ENCODE results near the gene PTPRN2.

The PTPRN2 gene

GRCh38 chr7:157523766-157524421, 1063.7 kb downstream of the PTPRN2 start:
- Histone ChIP-seq H3K36me3 (ENCODE audit: insufficient read depth, low read length) (no peaks in the 10 kb centered on the region), H3K27me3 (ENCODE audit: control insufficient read depth, insufficient read depth, low read length) (no peaks in the 10 kb centered on the region), H3K4me2 (ENCODE audit: low read length) (no peak overlapping the region), H3K9me3 (replicated peaks; ENCODE audit: low read length) (no peaks in the 10 kb centered on the region), H3K4me1 (ENCODE audit: control insufficient read depth, insufficient read depth, low read length) (no peaks in the 10 kb centered on the region), H3K4me3 (ENCODE audit: low read length) (no peak overlapping the region), H3K9ac (ENCODE audit: low read depth, low read length) (no peak overlapping the region)

DNA sequence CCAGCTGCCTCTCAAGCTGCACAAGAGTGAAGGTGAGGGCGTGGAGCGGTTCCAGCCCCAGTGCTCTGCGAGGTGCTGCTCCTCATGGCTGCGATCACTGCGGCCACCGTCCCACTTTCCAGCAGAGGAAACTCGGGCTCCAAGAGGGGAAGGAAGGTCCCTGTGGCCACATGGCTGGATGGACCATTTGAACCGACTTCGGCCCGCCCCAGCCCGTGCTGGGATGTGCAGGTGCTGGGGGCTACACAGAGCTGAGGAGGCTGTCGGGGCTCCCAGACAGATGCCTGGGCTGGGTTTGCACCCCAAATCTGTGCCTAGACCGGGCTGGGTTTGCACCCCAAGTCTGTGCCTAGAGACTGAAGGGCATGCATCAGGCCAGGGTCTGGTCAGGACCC, 1064.3 kb downstream of the PTPRN2 start:
- Histone ChIP-seq H3K36me3 (ENCODE audit: insufficient read depth, low read length) (no peaks in the 10 kb centered on the region), H3K9me3 (replicated peaks; ENCODE audit: low read length) (peaks cover 5% of the 10 kb centered on the region), H3K4me3 (ENCODE audit: low read length) (no peak overlapping the region), H3K27me3 (ENCODE audit: control insufficient read depth, insufficient read depth, low read length) (no peaks in the 10 kb centered on the region), H3K4me2 (ENCODE audit: low read length) (no peak overlapping the region), H3K4me1 (ENCODE audit: control insufficient read depth, insufficient read depth, low read length) (no peaks in the 10 kb centered on the region), H3K9ac (ENCODE audit: low read depth, low read length) (no peak overlapping the region)

GRCh38 chr7:157522954-157523353, 1064.7 kb downstream of the PTPRN2 start:
- H3K27me3 ChIP-seq (ENCODE audit: control insufficient read depth, insufficient read depth, low read length): no peaks in the 10 kb centered on the region
- H3K9ac ChIP-seq (ENCODE audit: low read depth, low read length): no peak overlapping the region
- peaks cover 5% of the 10 kb centered on the region for H3K9me3 ChIP-seq (replicated peaks; ENCODE audit: low read length)
- no peak overlapping the region for H3K4me2 ChIP-seq (ENCODE audit: low read length)
- H3K4me1 ChIP-seq (ENCODE audit: control insufficient read depth, insufficient read depth, low read length): no peaks in the 10 kb centered on the region
- H3K36me3 ChIP-seq (ENCODE audit: insufficient read depth, low read length): no peaks in the 10 kb centered on the region
- H3K4me3 ChIP-seq (ENCODE audit: low read length): no peak overlapping the region

DNA sequence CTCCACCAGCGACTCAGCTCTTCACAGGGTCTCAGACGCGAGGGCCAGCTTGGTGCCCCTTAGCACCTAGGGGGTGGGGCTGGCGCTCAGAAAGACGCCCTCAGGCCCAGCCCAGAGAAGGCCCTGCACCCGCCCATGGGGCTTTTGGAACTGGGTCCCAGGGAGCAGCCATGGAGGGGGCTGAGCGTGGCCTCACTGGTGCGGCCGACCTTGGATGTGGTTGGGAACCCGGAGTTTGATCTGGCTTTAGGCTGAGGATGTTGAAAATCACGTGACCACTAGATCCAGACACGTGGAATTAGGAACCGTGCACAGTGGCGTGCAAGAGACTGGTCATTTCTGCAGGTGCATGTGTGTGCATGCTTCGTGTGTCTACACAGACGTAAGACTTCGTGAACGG, 1065.4 kb downstream of the PTPRN2 start:
- no peaks in the 10 kb centered on the region for H3K4me1 ChIP-seq (ENCODE audit: control insufficient read depth, insufficient read depth, low read length)
- no peak overlapping the region for H3K4me3 ChIP-seq (ENCODE audit: low read length)
- H3K4me2 ChIP-seq (ENCODE audit: low read length): no peak overlapping the region
- H3K9me3 ChIP-seq (replicated peaks; ENCODE audit: low read length): peaks cover 5% of the 10 kb centered on the region
- no peaks in the 10 kb centered on the region for H3K27me3 ChIP-seq (ENCODE audit: control insufficient read depth, insufficient read depth, low read length)
- H3K36me3 ChIP-seq (ENCODE audit: insufficient read depth, low read length): no peaks in the 10 kb centered on the region
- H3K9ac ChIP-seq (ENCODE audit: low read depth, low read length): no peak overlapping the region

- H3K4me3 ChIP-seq (ENCODE audit: low read length): no peak overlapping the region
- no peaks in the 10 kb centered on the region for H3K27me3 ChIP-seq (ENCODE audit: control insufficient read depth, insufficient read depth, low read length)
- H3K9ac ChIP-seq (ENCODE audit: low read depth, low read length): no peak overlapping the region
These were observed 1065.9 kb downstream of the PTPRN2 start for GRCh38 chr7:157521752-157522151.

DNA sequence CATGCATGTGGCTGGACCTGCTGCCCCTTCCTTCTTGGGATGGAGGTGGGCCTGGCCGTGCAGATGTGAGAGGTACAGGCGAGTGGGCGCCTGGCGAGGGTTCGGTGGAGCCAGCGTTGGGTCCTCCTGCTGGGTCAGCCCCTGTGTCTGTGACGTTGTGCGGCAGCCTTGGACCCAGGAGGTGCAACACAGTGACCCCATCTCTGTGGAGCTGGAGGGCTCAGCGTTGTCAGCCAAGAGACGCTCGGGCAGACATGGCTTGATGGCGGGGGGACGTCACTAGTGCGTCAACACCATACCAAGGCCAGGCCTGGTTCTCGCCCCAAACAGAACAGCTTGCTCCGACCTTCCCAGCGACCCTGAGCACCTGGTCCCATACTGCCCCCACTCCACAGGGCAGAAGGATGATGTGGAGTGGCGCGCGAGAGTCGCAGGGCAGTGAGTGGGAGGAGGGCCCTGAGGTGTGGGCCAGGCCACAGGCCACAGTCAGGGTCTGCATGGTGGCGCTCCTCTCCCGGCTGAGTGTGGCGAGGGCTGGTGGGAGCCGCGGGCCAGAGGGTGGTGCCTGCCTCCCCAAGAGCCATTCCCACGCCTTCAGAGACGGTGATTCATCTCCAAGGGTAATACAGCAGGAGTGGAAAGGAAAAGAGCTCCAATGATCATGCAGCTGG, 1066.4 kb downstream of the PTPRN2 start:
- H3K36me3 ChIP-seq (ENCODE audit: insufficient read depth, low read length): no peaks in the 10 kb centered on the region
- H3K9ac ChIP-seq (ENCODE audit: low read depth, low read length): no peak overlapping the region
- H3K4me2 ChIP-seq (ENCODE audit: low read length): no peak overlapping the region
- H3K4me1 ChIP-seq (ENCODE audit: control insufficient read depth, insufficient read depth, low read length): no peaks in the 10 kb centered on the region
- H3K4me3 ChIP-seq (ENCODE audit: low read length): no peak overlapping the region
- H3K9me3 ChIP-seq (replicated peaks; ENCODE audit: low read length): peaks cover 5% of the 10 kb centered on the region
- no peaks in the 10 kb centered on the region for H3K27me3 ChIP-seq (ENCODE audit: control insufficient read depth, insufficient read depth, low read length)

More at GRCh38 chr7:157521752-157522151, 1065.9 kb downstream of the PTPRN2 start:
- Histone ChIP-seq H3K9me3 (replicated peaks; ENCODE audit: low read length) (peaks cover 5% of the 10 kb centered on the region), H3K4me1 (ENCODE audit: control insufficient read depth, insufficient read depth, low read length) (no peaks in the 10 kb centered on the region), H3K4me2 (ENCODE audit: low read length) (no peak overlapping the region), H3K36me3 (ENCODE audit: insufficient read depth, low read length) (no peaks in the 10 kb centered on the region)

DNA sequence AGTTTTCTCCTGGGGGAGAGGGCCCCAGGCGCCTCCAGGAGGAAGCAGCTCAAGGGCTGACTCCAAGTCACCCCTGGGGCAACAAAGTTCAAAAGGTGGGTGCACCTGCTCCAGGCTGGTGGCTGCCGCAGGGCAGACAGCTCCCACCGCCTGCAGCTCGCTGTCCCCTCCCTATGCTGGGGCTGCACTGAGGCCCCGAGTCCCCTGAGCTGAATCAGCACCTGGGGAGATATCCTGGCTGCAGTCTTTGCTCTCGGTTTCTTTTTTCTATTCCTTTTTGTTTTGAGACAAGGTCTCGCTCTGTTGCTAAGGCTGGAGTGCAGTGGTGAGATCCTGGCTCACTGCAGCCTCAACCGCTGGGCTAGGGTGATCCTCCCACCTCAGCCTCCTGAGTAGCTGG, 1067.4 kb downstream of the PTPRN2 start:
- no peak overlapping the region for H3K4me2 ChIP-seq (ENCODE audit: low read length)
- H3K36me3 ChIP-seq (ENCODE audit: insufficient read depth, low read length): no peaks in the 10 kb centered on the region
- H3K27me3 ChIP-seq (ENCODE audit: control insufficient read depth, insufficient read depth, low read length): no peaks in the 10 kb centered on the region
- H3K4me3 ChIP-seq (ENCODE audit: low read length): no peak overlapping the region
- H3K4me1 ChIP-seq (ENCODE audit: control insufficient read depth, insufficient read depth, low read length): no peaks in the 10 kb centered on the region
- H3K9ac ChIP-seq (ENCODE audit: low read depth, low read length): no peak overlapping the region
- peaks cover 5% of the 10 kb centered on the region for H3K9me3 ChIP-seq (replicated peaks; ENCODE audit: low read length)

DNA sequence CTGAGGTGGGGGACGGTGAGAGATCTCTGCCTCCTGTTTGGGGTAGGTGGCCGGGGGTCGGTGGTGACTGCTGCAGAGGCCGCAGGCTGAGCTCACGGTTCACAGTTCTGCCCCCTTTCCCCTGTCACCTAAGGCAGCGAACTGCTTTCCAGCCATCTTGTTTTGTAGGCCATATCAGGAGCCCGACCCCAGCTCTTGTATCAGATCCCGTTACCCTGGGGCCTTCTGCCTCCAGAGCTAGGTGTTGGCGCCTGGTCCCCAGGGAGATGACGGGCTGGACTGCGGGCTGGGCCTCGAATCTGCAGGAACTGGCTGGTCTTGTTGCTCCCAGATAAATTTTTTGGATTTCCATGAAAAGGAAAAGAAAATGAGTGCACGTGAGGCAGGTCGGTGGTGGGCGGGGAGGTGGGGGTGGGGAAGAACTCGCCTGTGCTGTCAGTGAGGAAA, 1067.8 kb downstream of the PTPRN2 start:
- Histone ChIP-seq H3K4me3 (ENCODE audit: low read length) (no peak overlapping the region), H3K27me3 (ENCODE audit: control insufficient read depth, insufficient read depth, low read length) (no peaks in the 10 kb centered on the region), H3K9ac (ENCODE audit: low read depth, low read length) (no peak overlapping the region), H3K4me1 (ENCODE audit: control insufficient read depth, insufficient read depth, low read length) (no peaks in the 10 kb centered on the region), H3K9me3 (replicated peaks; ENCODE audit: low read length) (peaks cover 5% of the 10 kb centered on the region), H3K36me3 (ENCODE audit: insufficient read depth, low read length) (no peaks in the 10 kb centered on the region), H3K4me2 (ENCODE audit: low read length) (no peak overlapping the region)

- Histone ChIP-seq H3K4me2 (ENCODE audit: low read length) (no peak overlapping the region), H3K4me3 (ENCODE audit: low read length) (no peak overlapping the region), H3K36me3 (ENCODE audit: insufficient read depth, low read length) (no peaks in the 10 kb centered on the region), H3K4me1 (ENCODE audit: control insufficient read depth, insufficient read depth, low read length) (no peaks in the 10 kb centered on the region), H3K27me3 (ENCODE audit: control insufficient read depth, insufficient read depth, low read length) (no peaks in the 10 kb centered on the region), H3K9me3 (replicated peaks; ENCODE audit: low read length) (peaks cover 5% of the 10 kb centered on the region), H3K9ac (ENCODE audit: low read depth, low read length) (no peak overlapping the region)
These were observed 1068.4 kb downstream of the PTPRN2 start for GRCh38 chr7:157519246-157519645.

DNA sequence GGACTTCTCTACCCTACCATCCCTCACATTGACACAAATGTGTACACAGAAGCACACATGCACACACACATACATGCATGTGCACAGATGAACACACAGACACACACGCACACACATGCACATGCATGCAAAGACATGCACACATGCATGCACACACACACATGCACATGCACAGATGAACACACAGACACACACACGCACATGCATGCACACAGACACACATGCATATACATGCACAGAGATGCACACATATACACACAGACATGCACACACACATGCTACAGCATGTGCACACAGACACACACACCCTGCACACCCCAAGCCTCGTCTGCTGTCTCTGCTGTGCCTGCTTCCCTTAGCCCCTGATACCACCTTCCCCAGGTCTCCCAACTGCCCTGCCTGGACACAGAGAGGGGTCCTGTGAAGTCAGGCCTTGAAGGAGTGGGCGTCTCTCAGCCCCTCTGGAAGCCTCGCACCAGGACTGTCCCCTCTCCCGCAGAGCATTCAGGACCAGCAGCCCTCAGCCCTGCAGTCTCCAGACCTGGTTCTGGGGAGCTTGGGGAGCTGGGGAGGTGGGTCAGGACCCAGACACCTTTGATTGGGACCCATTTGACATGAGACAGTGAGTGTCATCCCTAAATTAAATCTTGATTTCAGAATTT, 1069.0 kb downstream of the PTPRN2 start:
- Histone ChIP-seq H3K27me3 (ENCODE audit: control insufficient read depth, insufficient read depth, low read length) (no peaks in the 10 kb centered on the region), H3K4me1 (ENCODE audit: control insufficient read depth, insufficient read depth, low read length) (no peaks in the 10 kb centered on the region), H3K36me3 (ENCODE audit: insufficient read depth, low read length) (no peaks in the 10 kb centered on the region), H3K4me2 (ENCODE audit: low read length) (no peak overlapping the region), H3K4me3 (ENCODE audit: low read length) (no peak overlapping the region), H3K9me3 (replicated peaks; ENCODE audit: low read length) (peaks cover 5% of the 10 kb centered on the region), H3K9ac (ENCODE audit: low read depth, low read length) (no peak overlapping the region)

GRCh38 chr7:157517782-157518513, 1069.7 kb downstream of the PTPRN2 start:
- H3K4me3 ChIP-seq (ENCODE audit: low read length): no peak overlapping the region
- no peak overlapping the region for H3K4me2 ChIP-seq (ENCODE audit: low read length)
- H3K27me3 ChIP-seq (ENCODE audit: control insufficient read depth, insufficient read depth, low read length): no peaks in the 10 kb centered on the region
- H3K9ac ChIP-seq (ENCODE audit: low read depth, low read length): no peak overlapping the region
- no peaks in the 10 kb centered on the region for H3K36me3 ChIP-seq (ENCODE audit: insufficient read depth, low read length)
- H3K4me1 ChIP-seq (ENCODE audit: control insufficient read depth, insufficient read depth, low read length): no peaks in the 10 kb centered on the region
- H3K9me3 ChIP-seq (replicated peaks; ENCODE audit: low read length): peaks cover 5% of the 10 kb centered on the region
